HG03378 (cell line): ENCODE measurements around the gene BMP6.

Source experiments
- ATAC-seq: cut with Tn5 transposase; IDR thresholded peaks from one replicate; pipeline ENCODE4 v1.9.1; 2021; ENCODE audit warnings: mild to moderate bottlenecking, moderate library complexity; ENCODE audit not compliant: unreplicated experiment

Gene BMP6

DNA sequence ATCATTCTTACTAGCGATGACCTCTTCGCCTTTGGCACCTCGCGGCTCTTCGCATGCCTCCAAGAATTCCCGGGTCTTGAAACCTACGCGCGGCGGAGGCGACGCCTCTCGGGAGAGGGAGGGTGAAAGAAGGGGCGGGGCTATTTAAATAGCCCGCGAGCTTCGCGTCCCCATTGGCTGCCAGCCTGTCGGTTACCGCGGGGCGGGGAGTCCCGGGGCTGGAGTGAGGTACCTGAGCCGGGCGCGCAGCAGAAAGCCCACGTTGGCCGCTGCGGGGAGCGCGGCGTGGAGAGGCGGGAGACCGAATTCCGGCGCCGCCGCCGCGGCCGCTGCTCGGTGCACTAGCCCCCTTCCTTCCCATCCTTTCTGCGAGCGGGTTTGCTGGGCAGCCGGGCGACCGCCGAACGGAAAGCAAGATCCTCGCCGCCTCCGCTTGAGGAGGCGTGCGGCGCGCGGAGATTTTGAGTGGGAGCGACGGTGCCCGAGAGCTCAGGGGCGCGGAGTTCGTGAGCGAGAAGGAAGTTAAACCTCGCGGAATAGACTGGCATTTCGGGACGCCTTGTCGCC is at the start of gene BMP6:
Gene BMP6 (plus strand): TSS at position 251 of the 567 bp plus-strand sequence. CDS start 857 bp downstream, outside the sequence.
- ATAC-seq = peak; percentile 60

DNA sequence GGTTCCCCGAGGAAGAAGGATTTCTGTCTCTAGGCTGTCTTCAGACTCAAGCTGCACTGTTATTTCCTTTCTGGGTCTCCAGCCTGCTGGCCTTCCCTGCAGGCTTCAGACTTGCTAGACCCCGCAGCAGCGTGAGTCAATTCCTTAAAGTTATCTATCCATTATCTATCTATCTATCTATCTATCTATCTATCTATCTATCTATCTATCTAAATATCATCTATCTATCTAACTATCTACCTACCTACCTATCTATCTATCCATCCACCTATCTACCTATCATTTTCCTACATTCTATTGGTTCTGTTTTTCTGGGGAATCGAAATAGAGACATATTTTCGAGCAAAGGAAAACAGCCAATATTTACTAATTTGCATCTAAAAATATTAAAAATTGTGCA is 48.7 kb upstream of the BMP6 start:
- ATAC-seq = no peak

DNA sequence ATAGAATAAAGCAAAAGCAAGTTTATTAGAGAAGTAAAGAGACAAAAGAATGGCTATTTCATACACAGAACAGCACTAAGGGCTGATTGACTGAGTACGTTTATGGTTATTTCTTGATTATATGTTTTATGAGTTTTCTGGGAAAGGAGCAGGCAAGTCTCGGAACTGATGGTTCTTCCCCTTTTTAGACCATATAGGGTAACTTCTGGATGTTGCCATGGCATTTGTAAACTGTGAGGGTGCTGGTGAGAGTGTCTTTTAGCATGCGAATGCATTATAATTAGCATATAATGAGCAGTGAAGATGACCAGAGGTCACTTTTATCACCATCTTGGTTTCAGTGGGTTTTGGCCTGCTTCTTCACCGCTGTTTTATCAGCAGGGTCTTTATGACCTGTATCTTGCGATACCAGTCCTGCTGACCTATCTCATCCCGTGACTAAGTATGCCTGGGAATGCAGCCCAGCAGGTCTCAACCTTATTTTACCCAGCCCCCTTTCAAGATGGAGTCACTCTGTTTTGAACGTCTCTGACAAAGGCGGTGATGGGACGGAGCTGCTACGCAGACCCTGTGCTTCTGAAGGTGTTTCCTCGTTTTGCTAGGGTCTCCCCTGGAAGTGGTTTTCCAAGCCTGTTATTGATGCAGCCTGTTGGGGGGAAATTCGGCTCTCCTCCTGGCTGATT is 45.4 kb upstream of the BMP6 start:
- no peak for ATAC-seq

DNA sequence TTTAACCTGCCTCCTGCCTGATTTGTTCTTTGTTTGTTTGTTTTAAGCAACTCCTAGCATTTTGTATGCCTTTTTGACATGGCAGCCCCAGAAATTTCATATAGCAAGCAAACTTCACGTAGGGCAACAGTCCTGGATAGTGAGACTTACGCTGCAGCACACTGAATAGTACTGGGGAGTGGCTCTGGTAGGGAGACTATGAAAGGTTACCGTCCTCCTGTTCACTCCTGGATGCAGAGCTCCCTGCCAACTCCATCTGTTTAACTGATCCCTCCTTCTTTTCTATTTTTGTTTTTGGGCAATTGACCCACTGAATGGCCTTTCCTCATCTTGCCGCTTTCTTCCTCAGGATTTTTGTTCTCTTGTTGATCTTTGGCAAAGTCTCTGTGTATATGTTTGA is 44.5 kb upstream of the BMP6 start:
- ATAC-seq = no peak

GRCh38 chr6:7684076-7684475 is 41.8 kb upstream of the BMP6 start:
- ATAC-seq = no peak

DNA sequence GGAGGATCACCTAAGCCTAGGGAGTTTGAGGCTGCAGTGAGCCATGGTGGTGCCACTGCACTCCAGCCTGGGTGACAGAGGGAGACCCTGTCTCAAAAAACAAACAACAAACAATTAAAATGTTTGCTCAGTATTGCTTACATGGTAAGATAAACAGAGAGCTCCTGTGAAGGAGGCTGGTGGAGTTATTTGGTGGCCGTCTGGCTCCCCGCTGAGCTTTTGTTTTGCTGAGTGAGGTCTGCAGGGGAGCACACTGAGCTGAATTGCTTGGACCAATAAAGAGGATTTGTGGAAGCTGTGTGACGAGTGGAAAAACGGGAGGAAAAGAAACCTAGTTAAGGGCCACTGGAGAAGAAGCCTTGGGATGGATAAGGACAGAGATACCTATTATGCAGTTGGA is 41.1 kb upstream of the BMP6 start:
- no peak for ATAC-seq

DNA sequence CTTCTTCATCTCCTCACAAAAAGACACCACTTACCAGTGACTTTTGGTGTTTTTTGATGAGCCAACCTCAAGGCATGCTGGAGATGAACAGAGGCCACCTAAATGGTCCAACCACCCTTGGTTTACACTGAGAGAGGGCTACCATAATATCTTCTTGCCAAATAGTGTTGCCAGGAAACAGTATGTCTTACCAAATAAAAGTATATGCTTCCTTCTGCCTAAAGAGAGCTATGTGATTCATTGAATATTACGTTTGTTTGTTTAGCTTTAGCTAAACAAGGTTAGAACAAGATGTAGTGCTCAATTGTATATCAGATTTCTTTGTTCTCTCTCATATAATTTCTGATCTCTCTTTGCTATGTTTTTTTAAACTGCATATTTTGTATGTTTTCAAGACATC is 40.6 kb upstream of the BMP6 start:
- no peak for ATAC-seq

DNA sequence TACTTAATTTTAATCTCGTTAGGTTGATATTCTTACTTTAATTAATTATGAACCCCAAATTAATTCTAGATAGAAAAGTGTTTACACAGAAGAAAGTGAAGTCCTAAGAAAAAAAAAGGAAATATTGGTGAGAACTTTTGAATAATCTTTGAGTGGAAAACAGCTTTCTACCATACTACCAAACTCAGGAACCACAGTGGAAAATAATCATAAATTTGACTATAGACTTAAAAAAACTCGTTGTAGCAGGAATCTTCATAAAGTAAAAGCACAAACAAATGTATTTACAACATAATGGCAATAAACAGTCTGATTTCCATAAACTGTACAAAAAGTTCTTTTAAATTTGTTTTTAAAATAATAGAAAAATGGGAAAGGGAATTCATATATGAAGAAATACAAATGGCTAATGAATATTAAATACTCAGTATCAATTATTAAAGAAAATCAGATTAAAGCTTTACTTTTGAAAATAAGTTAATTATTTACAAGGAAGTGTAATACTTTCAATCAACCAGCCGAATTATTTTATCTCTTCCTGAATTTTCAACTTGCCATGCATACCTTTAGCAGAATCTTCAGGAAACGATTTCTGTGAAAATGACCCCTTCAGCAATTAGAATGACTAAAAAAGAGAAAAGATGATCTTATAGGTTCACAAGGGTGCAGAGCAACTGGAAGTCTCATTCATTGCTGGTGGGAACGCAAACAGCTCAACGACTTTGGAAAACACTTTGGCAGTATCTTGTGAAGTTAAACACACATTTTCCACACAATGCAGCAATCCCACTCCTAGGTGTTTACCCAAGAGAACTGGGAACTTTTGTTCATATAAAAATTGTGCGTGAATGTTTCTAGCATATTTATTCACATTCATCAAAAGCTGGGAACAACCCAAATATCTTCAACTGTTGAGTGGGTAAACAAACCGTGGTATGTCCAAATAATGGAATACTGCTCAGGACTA is 38.5 kb upstream of the BMP6 start:
- ATAC-seq = no peak

GRCh38 chr6:7691021-7691420 is 34.9 kb upstream of the BMP6 start:
- ATAC-seq = no peak

GRCh38 chr6:7691675-7692452 is 34.0 kb upstream of the BMP6 start:
- no peak for ATAC-seq

DNA sequence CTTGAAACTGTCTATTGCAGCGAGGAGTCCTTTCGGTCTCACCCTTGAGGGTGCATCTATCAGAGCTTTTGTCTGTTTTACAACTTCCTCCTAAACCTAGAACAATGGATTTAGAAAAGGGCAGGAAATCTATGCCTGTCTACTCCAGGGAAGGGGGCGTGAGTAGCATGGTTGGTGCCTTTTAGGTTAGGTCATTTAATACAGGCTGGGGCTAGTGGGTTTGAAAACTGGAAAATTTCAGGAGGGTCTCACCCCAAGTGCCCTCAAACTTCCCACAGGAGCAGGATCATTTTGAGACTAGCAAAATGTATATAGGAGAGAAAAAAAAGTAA is 33.5 kb upstream of the BMP6 start:
- ATAC-seq = no peak

- no peak for ATAC-seq
Measured at GRCh38 chr6:7693827-7694226, 32.1 kb upstream of the BMP6 start.

- no peak for ATAC-seq
Measured at GRCh38 chr6:7696061-7696460, 29.8 kb upstream of the BMP6 start.

GRCh38 chr6:7697432-7697819 is 28.5 kb upstream of the BMP6 start:
- ATAC-seq = no peak

GRCh38 chr6:7697820-7698623 is 27.9 kb upstream of the BMP6 start:
- no peak for ATAC-seq

GRCh38 chr6:7701212-7701834 is 24.6 kb upstream of the BMP6 start:
- no peak for ATAC-seq

GRCh38 chr6:7703148-7703680 is 22.7 kb upstream of the BMP6 start:
- no peak for ATAC-seq

DNA sequence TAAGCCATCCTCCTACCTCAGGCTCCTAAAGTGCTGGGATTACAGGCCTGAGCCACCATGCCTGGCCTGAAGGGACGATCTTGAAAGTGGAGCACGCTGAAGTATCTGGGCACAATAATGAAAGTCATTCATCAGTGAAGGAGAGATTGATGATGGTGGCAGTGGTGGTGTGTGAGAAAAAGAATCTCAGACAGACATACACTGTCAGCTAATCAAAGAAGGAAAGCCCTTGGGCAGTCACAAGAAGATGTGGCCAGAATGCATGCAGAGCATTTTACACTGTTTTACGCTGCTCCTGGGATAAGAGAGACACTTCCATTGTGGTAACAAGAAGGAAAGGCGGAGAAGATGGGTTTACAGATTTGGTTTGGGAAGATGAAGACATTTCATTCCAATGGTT is 20.4 kb upstream of the BMP6 start:
- ATAC-seq = no peak

- ATAC-seq = no peak
Measured at GRCh38 chr6:7706269-7706668, 19.6 kb upstream of the BMP6 start.

DNA sequence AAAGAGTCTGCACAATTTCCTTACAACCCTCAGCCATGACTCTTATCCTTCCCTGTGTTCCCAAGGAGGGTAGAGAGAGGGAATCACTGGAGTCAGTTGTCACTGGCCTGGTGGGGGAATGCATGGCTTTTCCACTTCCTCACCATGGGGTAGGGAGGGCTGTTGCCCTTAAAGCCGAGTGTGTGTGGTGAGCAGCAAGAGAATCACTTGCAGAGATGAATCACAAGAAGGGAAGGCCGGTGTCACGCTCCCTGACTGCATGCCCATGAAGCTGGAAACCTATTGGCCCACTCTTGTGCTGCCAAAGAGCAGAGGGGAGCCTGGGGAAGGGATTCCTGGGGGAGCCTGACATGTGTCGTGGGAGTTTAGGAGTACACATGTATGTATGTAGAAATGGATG is 18.1 kb upstream of the BMP6 start:
- ATAC-seq = no peak
